IPS DF 6.9 (cell line): Measurements from ENCODE around the gene IRF2.

Experiments
- DNase-seq: peaks from one replicate; pipeline ENCODE4 v3.0.0-alpha.2; 2013; ENCODE audit warnings: low read depth, low spot score
- H3K27ac ChIP-seq: one replicate; pipeline ENCODE4 v1.5.1; 2013; ENCODE audit warnings: low read length, control low read depth
- H3K27me3 ChIP-seq: 2 replicates; pipeline ENCODE4 v1.6.1; 2013; ENCODE audit warnings: mild to moderate bottlenecking, low read length; ENCODE audit not compliant: control insufficient read depth, insufficient read depth
- H3K36me3 ChIP-seq: 2 replicates; pipeline ENCODE4 v1.6.1; 2013; ENCODE audit warnings: low read length; ENCODE audit not compliant: control insufficient read depth, insufficient read depth
- H3K4me1 ChIP-seq: 2 replicates; pipeline ENCODE4 v1.6.1; 2013; ENCODE audit warnings: low read length; ENCODE audit not compliant: control insufficient read depth, insufficient read depth
- H3K4me3 ChIP-seq: 2 replicates; pipeline ENCODE4 v1.5.1; 2013; ENCODE audit warnings: mild to moderate bottlenecking, low read length
- H3K9me3 ChIP-seq: 2 replicates; pipeline ENCODE4 v1.6.1; 2013; ENCODE audit warnings: low read length, inconsistent platforms; ENCODE audit not compliant: control insufficient read depth, insufficient read depth
- WGBS: extraction: QIAGEN DNeasy Blood & Tissue Kit; methylation state at CpG from one replicate; pipeline ENCODE4 v1.1.7; 2013; ENCODE audit warnings: mixed read lengths, missing lambda C conversion rate; ENCODE audit not compliant: insufficient read length, insufficient coverage; 5-methylcytosine and 5-hydroxymethylcytosine counted together

IRF2 gene

DNA sequence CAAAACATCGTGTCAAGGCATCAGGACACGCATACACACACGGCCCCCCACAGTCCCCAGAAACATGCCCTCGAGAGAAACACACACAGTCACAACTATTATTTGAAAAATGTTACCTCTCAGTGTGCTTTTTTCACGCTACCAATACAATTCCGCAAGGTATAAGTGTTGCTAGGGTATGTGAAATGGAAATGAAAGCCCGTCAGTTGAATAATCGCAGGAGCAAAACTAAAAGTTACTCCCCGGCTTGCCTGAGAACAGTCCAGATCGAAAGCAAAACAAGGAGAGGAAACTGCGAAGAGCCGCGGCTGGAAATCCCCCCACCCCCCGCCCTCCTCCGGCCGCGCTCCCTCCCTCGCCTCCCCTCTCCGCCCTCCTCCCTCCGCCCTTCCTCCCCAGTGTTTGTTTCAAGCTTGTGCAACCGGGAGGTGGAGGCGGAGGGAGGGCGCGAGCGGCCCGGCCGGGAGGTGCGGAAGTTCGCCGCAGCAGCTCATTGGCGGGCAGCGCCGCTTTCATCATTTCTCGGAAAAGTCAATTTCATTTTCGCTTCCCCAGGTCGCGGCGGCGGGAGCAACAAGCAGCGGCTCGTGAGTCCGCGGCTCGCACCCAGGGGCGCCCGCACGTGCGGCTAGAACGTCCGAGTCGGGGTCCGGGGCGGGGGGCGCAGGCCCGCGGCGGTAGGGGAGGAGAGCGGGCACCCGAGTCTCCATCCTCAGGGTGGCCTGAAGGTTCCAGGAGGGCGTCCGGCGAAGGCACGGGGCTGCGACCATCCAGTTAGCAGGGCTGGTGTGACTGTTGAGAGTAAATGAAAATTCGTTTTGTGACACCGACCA lies at the start of gene IRF2:
Gene IRF2, minus strand, starts transcription at position 288 of the 833 bp plus-strand sequence. CDS start 45,486 bp downstream, outside the sequence.
- WGBS, result no CpG with 5 or more reads among the region's 66 CpGs
- Histone ChIP-seq H3K9me3 (no peaks in the 10 kb centered on the region), H3K36me3 (no peaks in the 10 kb centered on the region), H3K4me1 (peaks cover 6% of the 10 kb centered on the region; the same call in 1 of the 2 replicates), H3K4me3 (peak within 1 kb of the TSS; percentile 78), H3K27me3 (no peaks in the 10 kb centered on the region), H3K27ac (no peak within 1 kb of the TSS)
- peak; percentile 78 for DNase-seq

DNA sequence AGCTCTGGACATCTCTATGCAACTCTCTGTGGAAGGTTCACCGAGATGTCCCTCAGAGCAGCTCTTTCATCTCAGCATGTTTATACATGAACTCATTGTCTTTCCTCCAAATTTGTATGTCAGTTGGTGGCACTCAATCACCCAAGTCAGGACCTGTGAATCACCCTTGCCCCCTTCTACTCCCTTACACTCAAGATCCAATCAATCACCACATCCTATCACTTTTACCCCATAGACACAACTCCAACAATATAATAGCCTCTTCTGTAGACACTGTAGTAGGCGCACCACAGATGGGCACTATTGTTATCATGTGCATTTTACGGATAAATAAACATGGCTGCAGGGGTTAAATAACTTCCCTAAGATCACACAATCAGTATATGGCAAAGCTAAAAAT lies 41.3 kb upstream of the IRF2 start:
- H3K4me1 ChIP-seq, result peaks cover 2% of the 10 kb centered on the region; the same call in 1 of the 2 replicates

GRCh38 chr4:184514121-184514988 lies 40.0 kb upstream of the IRF2 start:
- peaks cover 2% of the 10 kb centered on the region; the same call in 1 of the 2 replicates for H3K4me1 ChIP-seq
- H3K27ac ChIP-seq, result no peak overlapping the region
- no CpG with 5 or more reads among the region's 8 CpGs for WGBS
- H3K36me3 ChIP-seq, result no peaks in the 10 kb centered on the region
- H3K9me3 ChIP-seq, result no peaks in the 10 kb centered on the region; the same call in 1 of the 2 replicates
- no peak for DNase-seq
- H3K27me3 ChIP-seq, result no peaks in the 10 kb centered on the region
- H3K4me3 ChIP-seq, result no peak overlapping the region

More for the DNA sequence above, 41.3 kb upstream of the IRF2 start:
- H3K9me3 ChIP-seq, result no peaks in the 10 kb centered on the region; the same call in 1 of the 2 replicates
- WGBS, result no CpG with 5 or more reads among the region's 3 CpGs
- H3K4me3 ChIP-seq, result no peak overlapping the region
- no peaks in the 10 kb centered on the region for H3K36me3 ChIP-seq
- no peak overlapping the region for H3K27ac ChIP-seq
- DNase-seq, result no peak
- H3K27me3 ChIP-seq, result no peaks in the 10 kb centered on the region

GRCh38 chr4:184513802-184514120 lies 39.4 kb upstream of the IRF2 start:
- Histone ChIP-seq H3K9me3 (no peaks in the 10 kb centered on the region; the same call in 1 of the 2 replicates), H3K4me3 (no peak overlapping the region), H3K36me3 (no peaks in the 10 kb centered on the region), H3K4me1 (peaks cover 2% of the 10 kb centered on the region; the same call in 1 of the 2 replicates), H3K27me3 (no peaks in the 10 kb centered on the region), H3K27ac (no peak overlapping the region)
- no CpG with 5 or more reads among the region's 2 CpGs for WGBS
- no peak for DNase-seq

- Histone ChIP-seq H3K4me3 (no peak overlapping the region), H3K27ac (no peak overlapping the region), H3K36me3 (no peaks in the 10 kb centered on the region), H3K4me1 (peaks cover 2% of the 10 kb centered on the region; the same call in 1 of the 2 replicates), H3K9me3 (no peaks in the 10 kb centered on the region), H3K27me3 (no peaks in the 10 kb centered on the region)
- no CpG with 5 or more reads among the region's 5 CpGs for WGBS
- DNase-seq, result no peak
Observed at GRCh38 chr4:184511156-184511555, 36.8 kb upstream of the IRF2 start.

DNA sequence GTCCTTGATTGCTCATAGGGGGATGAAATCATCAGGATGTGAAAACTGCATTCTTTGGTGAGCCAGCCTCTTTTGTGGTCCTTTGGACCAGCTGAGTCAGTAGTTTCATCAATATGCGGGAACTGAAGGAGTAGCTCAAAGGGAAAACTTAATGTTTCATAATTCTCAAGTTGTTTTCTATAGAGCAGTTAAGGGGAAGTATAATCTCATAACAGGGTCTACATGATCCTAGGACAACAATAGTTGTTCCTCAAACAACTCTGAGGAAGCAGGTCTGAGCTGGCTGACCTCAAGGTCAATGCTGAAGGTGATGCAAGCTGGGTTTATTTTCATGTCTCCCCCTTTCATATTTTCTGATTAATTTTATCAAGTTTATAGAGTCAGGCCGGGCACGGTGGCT lies 36.1 kb upstream of the IRF2 start:
- Histone ChIP-seq H3K4me1 (peaks cover 2% of the 10 kb centered on the region; the same call in 1 of the 2 replicates), H3K36me3 (no peaks in the 10 kb centered on the region), H3K4me3 (no peak overlapping the region), H3K27ac (no peak overlapping the region), H3K27me3 (no peaks in the 10 kb centered on the region), H3K9me3 (no peaks in the 10 kb centered on the region)
- DNase-seq, result no peak
- WGBS, result no CpG with 5 or more reads among the region's 3 CpGs

DNA sequence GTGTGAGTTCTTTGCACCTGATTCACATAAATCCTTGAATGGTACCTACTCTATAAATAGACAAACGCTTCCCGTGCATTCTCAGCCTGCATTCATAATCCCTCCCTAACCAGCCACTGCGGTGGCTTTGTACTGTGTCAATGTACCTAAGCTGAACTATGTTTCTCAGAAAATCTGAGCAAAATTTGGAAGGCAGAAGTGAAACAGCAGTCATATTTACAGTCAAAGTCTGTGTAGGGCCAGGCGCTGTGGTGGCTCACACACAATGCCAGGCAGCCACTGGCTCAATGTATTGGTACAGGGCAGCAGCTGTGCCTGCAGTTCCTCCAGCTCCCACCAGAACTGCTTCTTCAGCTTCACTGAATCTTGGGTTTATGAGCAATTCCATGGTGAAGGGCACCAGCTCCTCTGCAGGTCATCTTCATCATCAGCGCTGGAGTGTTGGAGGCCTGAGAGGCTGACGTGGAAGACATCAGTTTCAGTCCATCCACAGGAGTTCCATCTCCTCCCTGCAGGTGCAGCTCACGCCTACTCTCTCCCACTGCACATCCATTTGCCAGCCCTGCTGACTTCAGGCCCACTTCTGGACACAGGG lies 32.3 kb upstream of the IRF2 start:
- WGBS, result no CpG with 5 or more reads among the region's 7 CpGs
- Histone ChIP-seq H3K4me1 (no peaks in the 10 kb centered on the region), H3K36me3 (no peaks in the 10 kb centered on the region), H3K27ac (no peak overlapping the region), H3K27me3 (no peaks in the 10 kb centered on the region), H3K4me3 (no peak overlapping the region), H3K9me3 (no peaks in the 10 kb centered on the region)
- no peak for DNase-seq

DNA sequence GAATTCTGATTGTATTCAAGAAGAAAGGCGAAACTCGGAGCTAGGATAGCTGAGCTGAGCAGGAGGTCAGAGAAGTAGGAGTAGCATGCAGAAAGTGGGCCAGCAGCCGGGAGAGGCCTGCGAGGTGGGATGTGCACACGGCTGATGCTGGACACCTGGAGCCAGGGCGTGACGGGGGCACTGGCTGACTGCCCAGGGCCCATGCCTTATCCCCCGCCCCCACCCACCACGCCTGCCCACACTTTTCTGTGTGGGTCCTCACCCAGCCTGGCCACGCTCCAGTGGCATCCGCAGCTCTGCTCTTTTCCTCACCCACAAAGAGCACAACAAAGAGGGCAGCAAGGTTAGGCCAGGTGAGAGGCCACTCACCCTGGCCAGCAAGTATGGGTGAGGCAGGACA lies 30.0 kb upstream of the IRF2 start:
- no peaks in the 10 kb centered on the region for H3K27me3 ChIP-seq
- H3K36me3 ChIP-seq, result no peaks in the 10 kb centered on the region
- no peaks in the 10 kb centered on the region for H3K4me1 ChIP-seq
- H3K9me3 ChIP-seq, result no peaks in the 10 kb centered on the region
- WGBS, result no CpG with 5 or more reads among the region's 11 CpGs
- no peak overlapping the region for H3K4me3 ChIP-seq
- no peak overlapping the region for H3K27ac ChIP-seq
- no peak for DNase-seq

DNA sequence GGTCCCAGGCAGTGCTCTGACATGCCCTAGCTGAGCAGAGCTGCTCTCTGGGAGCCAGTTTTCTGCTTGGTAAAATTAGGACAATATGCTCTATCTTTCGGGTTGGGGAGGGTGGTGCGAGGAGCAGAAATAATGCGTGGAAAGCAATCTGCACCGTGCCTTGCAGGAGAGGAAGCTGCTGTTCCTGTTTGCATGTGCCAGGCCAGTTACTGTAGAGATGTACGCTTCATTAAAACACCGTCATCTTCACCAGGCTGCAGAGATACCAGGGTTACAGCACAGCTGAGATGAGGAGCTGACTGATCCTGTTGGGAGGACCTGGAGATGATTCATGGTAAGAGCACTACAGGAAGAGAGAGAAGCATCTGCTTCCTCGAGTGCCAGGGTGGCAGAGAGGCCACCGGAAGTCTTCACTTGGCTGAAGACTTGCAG lies 29.5 kb upstream of the IRF2 start:
- Histone ChIP-seq H3K4me1 (no peaks in the 10 kb centered on the region), H3K36me3 (no peaks in the 10 kb centered on the region), H3K27ac (no peak overlapping the region), H3K4me3 (no peak overlapping the region), H3K9me3 (no peaks in the 10 kb centered on the region), H3K27me3 (no peaks in the 10 kb centered on the region)
- DNase-seq, result no peak
- WGBS, result no CpG with 5 or more reads among the region's 8 CpGs
